HUDEP-2 (cell line): ENCODE measurements around the gene ADAMTS7.
"Not testable (repeated sequence)": the region's sequence is repeated elsewhere in the genome, so short reads cannot be mapped to it uniquely, and the experiment has no call there.

ENCODE experiments used
- DNase-seq, 76 experiments: peaks; one replicate each; lab custom pipeline; 2025; ENCODE audit not compliant: unreplicated experiment in 76 of 76; lab: John Stamatoyannopoulos, UW

The ADAMTS7 gene

GRCh38 chr15:78811124-78811824 lies at the start of gene ADAMTS7:
Gene ADAMTS7, minus strand, starts transcription at chr15:78811464. Its CDS starts 244 bp downstream, at chr15:78811220.
- DNase-seq, result peak in 28 of 76 experiments; percentile 1 to 51 (median 20)

GRCh38 chr15:78859971-78860719 lies 48.9 kb upstream of the ADAMTS7 start:
- peak in 72 of 76 experiments; percentile 11 to 81 (median 57) for DNase-seq

- DNase-seq, result no peak
Measured at GRCh38 chr15:78855746-78856145, 44.5 kb upstream of the ADAMTS7 start.

GRCh38 chr15:78854833-78855372 lies 43.6 kb upstream of the ADAMTS7 start:
- DNase-seq, result no peak

GRCh38 chr15:78853500-78853899 lies 42.2 kb upstream of the ADAMTS7 start:
- no peak for DNase-seq

GRCh38 chr15:78850941-78851755 lies 39.9 kb upstream of the ADAMTS7 start:
- no peak for DNase-seq

GRCh38 chr15:78850352-78850751 lies 39.1 kb upstream of the ADAMTS7 start:
- no peak for DNase-seq

- DNase-seq, result not testable (repeated sequence)
Measured at GRCh38 chr15:78847387-78847906, 36.2 kb upstream of the ADAMTS7 start.

GRCh38 chr15:78846906-78847305 lies 35.6 kb upstream of the ADAMTS7 start:
- DNase-seq, result not testable (repeated sequence)

- DNase-seq, result no peak
Measured at GRCh38 chr15:78842519-78842918, 31.3 kb upstream of the ADAMTS7 start.

- no peak for DNase-seq
Measured at GRCh38 chr15:78841891-78842290, 30.6 kb upstream of the ADAMTS7 start.

- no peak for DNase-seq
Measured at GRCh38 chr15:78841376-78841706, 30.1 kb upstream of the ADAMTS7 start.

- no peak for DNase-seq
Measured at GRCh38 chr15:78840661-78841375, 29.6 kb upstream of the ADAMTS7 start.

- not testable (repeated sequence) for DNase-seq
Measured at GRCh38 chr15:78839151-78839550, 27.9 kb upstream of the ADAMTS7 start.

GRCh38 chr15:78838489-78838888 lies 27.2 kb upstream of the ADAMTS7 start:
- DNase-seq, result no peak

GRCh38 chr15:78837543-78837942 lies 26.3 kb upstream of the ADAMTS7 start:
- no peak for DNase-seq

- DNase-seq, result no peak
Measured at GRCh38 chr15:78837131-78837530, 25.9 kb upstream of the ADAMTS7 start.

- no peak for DNase-seq
Measured at GRCh38 chr15:78836333-78836732, 25.1 kb upstream of the ADAMTS7 start.

- no peak for DNase-seq
Measured at GRCh38 chr15:78831229-78832207, 20.3 kb upstream of the ADAMTS7 start.
